HepG2 (cell line): ENCODE measurements around the gene THSD4. TPM values are rescaled to one million over a fixed set of nuclear protein-coding genes. Genes with fewer than 3 reads are reported as not detected.

Experiments
- ATAC-seq: fragments of 200-7000 bp; cut with Tn5 transposase; 3 replicates; pipeline ENCODE4 v1.9.1; 2020; ENCODE audit warnings: mild to moderate bottlenecking, moderate library complexity
- BruUV-seq: library from RNA; stranded (reverse); fragments of 400-500 nt; replicated peaks from 2 replicates; lab custom pipeline; 2021; lab: Mats Ljungman, UMichigan
- CTCF ChIA-PET: fragments of 300-600 bp; formaldehyde crosslinking; extraction: SDS; loops from one replicate; lab custom pipeline; 2021; ENCODE audit warnings: low total read pairs, inconsistent platforms, low intra/inter-chr PET ratio; lab: Yijun Ruan, JAX
- POLR2A ChIA-PET: fragments of 350-600 bp; sonication (Branson Sonifier 250); formaldehyde crosslinking; loops from one replicate; lab custom pipeline; 2020; ENCODE audit warnings: antibody characterized with exemption, inconsistent platforms; lab: Yijun Ruan, JAX
- DNase-seq: peaks from one replicate; pipeline ENCODE4 v3.0.0-alpha.2; 2015; ENCODE audit warnings: low spot score
- FAIRE-seq: peaks from 3 replicates; lab custom pipeline; 2011; peaks lifted over from hg19 to GRCh38; lab: Jason Lieb, UNC
- H2AFZ ChIP-seq: one replicate; pipeline ENCODE4 v1.6.1; 2011; ENCODE audit warnings: low read length, inconsistent platforms
- H3K27ac ChIP-seq: fragments of 300-600 bp; 3 replicates; pipeline ENCODE4 v1.8.0; 2011; ENCODE audit warnings: mixed run types, mild to moderate bottlenecking, mixed read lengths, low read length, inconsistent platforms; ENCODE audit not compliant: insufficient read depth; ENCODE audit errors: extremely low read length
- H3K27me3 ChIP-seq, 2 experiments: fragments of 200-600 bp in 1 of 2; 2 replicates in 1 of 2; 3 replicates in 1 of 2; pipeline versions ENCODE4 v1.6.0 to v1.8.0; 2011; ENCODE audit warnings: low read length in 2 of 2, mild to moderate bottlenecking in 2 of 2, moderate library complexity in 2 of 2, inconsistent platforms in 1 of 2; ENCODE audit not compliant: insufficient read depth in 2 of 2, control insufficient read depth in 1 of 2
- H3K36me3 ChIP-seq, 2 experiments: fragments of 200-600 bp in 1 of 2; replicated peaks in 1 of 2; 2 replicates in 1 of 2; 3 replicates in 1 of 2; pipeline versions ENCODE4 v1.5.1 to v1.8.0; 2011; ENCODE audit warnings: low read length in 2 of 2, inconsistent platforms in 1 of 2; ENCODE audit not compliant: insufficient read depth in 2 of 2, control insufficient read depth in 1 of 2
- H3K4me1 ChIP-seq: 2 replicates; pipeline ENCODE4 v1.5.1; 2012; ENCODE audit warnings: low read length, inconsistent platforms; ENCODE audit not compliant: insufficient read depth
- H3K4me2 ChIP-seq: 2 replicates; pipeline ENCODE4 v1.6.0; 2011; ENCODE audit warnings: low read depth, low read length, inconsistent platforms
- H3K4me3 ChIP-seq, 3 experiments: fragments of 200-600 bp in 1 of 3; sonication (generic), shearing (Covaris generic) in 1 of 3; replicated peaks in 1 of 3; 2 replicates each; pipeline ENCODE4 v1.5.1; 2011 to 2016; ENCODE audit warnings: low read length in 3 of 3, inconsistent platforms in 2 of 3, low read depth in 2 of 3, mild to moderate bottlenecking in 2 of 3, control low read depth in 1 of 3, mixed read lengths in 1 of 3; ENCODE audit not compliant: insufficient read depth in 1 of 3
- H3K79me2 ChIP-seq: one replicate; pipeline ENCODE4 v1.6.1; 2011; ENCODE audit warnings: low read length, inconsistent platforms; ENCODE audit not compliant: insufficient read depth
- H3K9ac ChIP-seq: 2 replicates; pipeline ENCODE4 v1.6.0; 2011; ENCODE audit warnings: mild to moderate bottlenecking, low read depth, low read length, inconsistent platforms; ENCODE audit not compliant: insufficient read depth
- H3K9me3 ChIP-seq: 2 replicates; pipeline ENCODE4 v1.5.1; 2012; ENCODE audit warnings: mild to moderate bottlenecking, low read length
- H4K20me1 ChIP-seq: 2 replicates; pipeline ENCODE4 v1.6.0; 2011; ENCODE audit warnings: inconsistent platforms, mild to moderate bottlenecking, low read length, moderate library complexity; ENCODE audit not compliant: insufficient read depth
- JUN ChIP-seq: sonication (generic); formaldehyde crosslinking; IDR thresholded peaks from 2 replicates; pipeline ENCODE4 v1.4.0; 2020; ENCODE audit warnings: mild to moderate bottlenecking, missing genetic modification reagents
- NFYB ChIP-seq: sonication (generic); formaldehyde crosslinking; IDR thresholded peaks from 2 replicates; pipeline ENCODE4 v1.4.0; 2020; ENCODE audit warnings: missing genetic modification reagents
- PATZ1 ChIP-seq: sonication (generic); formaldehyde crosslinking; IDR thresholded peaks from 2 replicates; pipeline ENCODE4 v1.4.0; 2020; ENCODE audit warnings: missing genetic modification reagents
- RBM39 ChIP-seq: fragments of 200-400 bp; formaldehyde crosslinking; IDR thresholded peaks from one replicate; pipeline ENCODE4 v1.6.1; 2018; ENCODE audit warnings: antibody characterized with exemption, mild to moderate bottlenecking, low read depth, low read length; ENCODE audit not compliant: poor library complexity, severe bottlenecking
- REXO4 ChIP-seq: sonication (generic); formaldehyde crosslinking; IDR thresholded peaks from 2 replicates; pipeline ENCODE4 v1.8.0; 2022; ENCODE audit warnings: missing genetic modification reagents, mild to moderate bottlenecking, borderline replicate concordance
- SCMH1 ChIP-seq: sonication (generic); formaldehyde crosslinking; IDR thresholded peaks from 2 replicates; pipeline ENCODE4 v1.9.0; 2021; ENCODE audit warnings: missing genetic modification reagents, mild to moderate bottlenecking, borderline replicate concordance
- ZBTB3 ChIP-seq: sonication (generic); formaldehyde crosslinking; IDR thresholded peaks from 2 replicates; pipeline ENCODE4 v1.4.0; 2020; ENCODE audit warnings: low read depth, mild to moderate bottlenecking, moderate library complexity, missing genetic modification reagents, borderline replicate concordance
- ZBTB8A ChIP-seq: sonication (generic); formaldehyde crosslinking; IDR thresholded peaks from 2 replicates; pipeline ENCODE4 v1.4.0; 2020; ENCODE audit warnings: mild to moderate bottlenecking, low read depth, missing genetic modification reagents, borderline replicate concordance
- ZNF20 ChIP-seq: sonication (generic); formaldehyde crosslinking; IDR thresholded peaks from 2 replicates; pipeline ENCODE4 v1.4.0; 2020; ENCODE audit warnings: mild to moderate bottlenecking, moderate library complexity, missing genetic modification reagents
- ZNF260 ChIP-seq: sonication (generic); formaldehyde crosslinking; IDR thresholded peaks from 2 replicates; pipeline ENCODE4 v1.4.0; 2020; ENCODE audit warnings: missing genetic modification reagents, low read depth, mild to moderate bottlenecking, borderline replicate concordance
- ZSCAN9 ChIP-seq: IDR thresholded peaks from 2 replicates; pipeline ENCODE4 v1.6.1; 2016; ENCODE audit warnings: borderline replicate concordance
- WGBS: methylation state at CpG from one replicate; pipeline ENCODE4 v1.1.6; 2017; ENCODE audit warnings: low lambda C conversion rate; 5-methylcytosine and 5-hydroxymethylcytosine counted together
- in situ Hi-C: cut with HindIII; loops from 2 replicates; pipeline ENCODE4 v1.10.0; 2017; ENCODE audit warnings: low pct_unique_long_range_greater_than_20kb; ENCODE audit not compliant: extremely low pct_ligation_motif_present
- intact Hi-C: fragments of 100-400 bp; cut with micrococcal nuclease; formaldehyde crosslinking; loops from one replicate; pipeline ENCODE4 v1.10.0; 2022; ENCODE audit not compliant: unreplicated experiment
- polyA plus RNA-seq, 8 experiments: library from polyadenylated mRNA; depleted of rRNA in 3 of 8; stranded (reverse) in 7 of 8; unstranded in 1 of 8; fragments of >200 nt; fragmentation: Illumina TruSeq in 4 of 8; extraction: Trizol in 4 of 8; gene quantifications; 2 replicates each; pipeline versions ENCODE4 v1.2.1 to v1.2.3, GENCODE V29; 2011 to 2016; ENCODE audit warnings: low read depth in 4 of 8, missing spikeins in 1 of 8, mixed read lengths in 1 of 8; ENCODE audit not compliant: insufficient read depth in 1 of 8
- total RNA-seq, 5 experiments: library from RNA; depleted of rRNA; stranded (reverse); fragments of >200 nt; fragmentation: Illumina TruSeq; extraction: Trizol; gene quantifications; 2 replicates each; pipeline ENCODE4 v1.2.3, GENCODE V29; 2016; ENCODE audit warnings: low read depth in 1 of 5
- TF ChIP-seq, protein P1 (sequence below): sonication (generic); formaldehyde crosslinking; IDR thresholded peaks from 2 replicates; pipeline ENCODE4 v1.8.0; 2022; ENCODE audit warnings: missing genetic modification reagents, mild to moderate bottlenecking, borderline replicate concordance
- TF ChIP-seq, protein P2 (sequence below): IDR thresholded peaks from 2 replicates; pipeline ENCODE4 v1.6.1; 2016; ENCODE audit warnings: control low read depth

Gene THSD4
- total and polyA plus RNA-seq, 2 of the 13 experiments (the other 11 are each of a cell fraction or from before 2014, with no cell fraction given): 0.07 to 0.21 TPM

GRCh38 chr15:71473751-71474150, 358.5 kb downstream of the THSD4 start:
- WGBS: 70% methylated on average over 2 of the region's 3 CpGs
- no peaks in the 10 kb centered on the region for H3K79me2 ChIP-seq
- no peak overlapping the region for H3K27ac ChIP-seq
- H3K4me2 ChIP-seq: no peak overlapping the region
- H3K36me3 ChIP-seq: no peaks in the 10 kb centered on the region
- no peak overlapping the region for H2AFZ ChIP-seq
- H3K4me3 ChIP-seq: no peak overlapping the region
- H3K9me3 ChIP-seq: no peaks in the 10 kb centered on the region
- no peak overlapping the region for H3K9ac ChIP-seq
- POLR2A ChIA-PET: no interaction called here
- H4K20me1 ChIP-seq: no peaks in the 10 kb centered on the region
- ATAC-seq (no peak), FAIRE-seq (no peak), DNase-seq (no peak)
- in situ Hi-C loops: no loop called here
- H3K27me3 ChIP-seq: peaks cover 3% of the 10 kb centered on the region in 2 experiments; a peak in 2 of 5 replicates
- no TSS peak for BruUV-seq
- CTCF ChIA-PET: no interaction called here
- intact Hi-C loops: no loop called here
- TF ChIP-seq, protein P1, sequence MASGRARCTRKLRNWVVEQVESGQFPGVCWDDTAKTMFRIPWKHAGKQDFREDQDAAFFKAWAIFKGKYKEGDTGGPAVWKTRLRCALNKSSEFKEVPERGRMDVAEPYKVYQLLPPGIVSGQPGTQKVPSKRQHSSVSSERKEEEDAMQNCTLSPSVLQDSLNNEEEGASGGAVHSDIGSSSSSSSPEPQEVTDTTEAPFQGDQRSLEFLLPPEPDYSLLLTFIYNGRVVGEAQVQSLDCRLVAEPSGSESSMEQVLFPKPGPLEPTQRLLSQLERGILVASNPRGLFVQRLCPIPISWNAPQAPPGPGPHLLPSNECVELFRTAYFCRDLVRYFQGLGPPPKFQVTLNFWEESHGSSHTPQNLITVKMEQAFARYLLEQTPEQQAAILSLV: no peak
- TF ChIP-seq NFYB (CRISPR knock-in tag) (no peak), JUN (CRISPR knock-in tag) (no peak), ZBTB8A (CRISPR knock-in tag) (no peak), RBM39 (no peak), PATZ1 (CRISPR knock-in tag) (no peak), ZBTB3 (CRISPR knock-in tag) (no peak), REXO4 (CRISPR knock-in tag) (no peak), ZNF260 (CRISPR knock-in tag) (no peak), SCMH1 (no peak), ZNF20 (CRISPR knock-in tag) (no peak), ZSCAN9 (CRISPR knock-in tag) (no peak)
- TF ChIP-seq, protein P2, sequence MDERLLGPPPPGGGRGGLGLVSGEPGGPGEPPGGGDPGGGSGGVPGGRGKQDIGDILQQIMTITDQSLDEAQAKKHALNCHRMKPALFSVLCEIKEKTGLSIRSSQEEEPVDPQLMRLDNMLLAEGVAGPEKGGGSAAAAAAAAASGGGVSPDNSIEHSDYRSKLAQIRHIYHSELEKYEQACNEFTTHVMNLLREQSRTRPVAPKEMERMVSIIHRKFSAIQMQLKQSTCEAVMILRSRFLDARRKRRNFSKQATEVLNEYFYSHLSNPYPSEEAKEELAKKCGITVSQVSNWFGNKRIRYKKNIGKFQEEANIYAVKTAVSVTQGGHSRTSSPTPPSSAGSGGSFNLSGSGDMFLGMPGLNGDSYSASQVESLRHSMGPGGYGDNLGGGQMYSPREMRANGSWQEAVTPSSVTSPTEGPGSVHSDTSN: no peak
- TF ChIP-seq, all 625 proteins: peak for 0
- no peaks in the 10 kb centered on the region for H3K4me1 ChIP-seq
